ENCODE results near the gene CDK9. TPM values are rescaled to one million over a fixed set of nuclear protein-coding genes. Genes with fewer than 3 reads are reported as not detected.
A peak's percentile ranks its signal among the peaks of the same experiment; 100 is the strongest.
"Not testable (repeated sequence)": the region's sequence is repeated elsewhere in the genome, so short reads cannot be mapped to it uniquely, and the experiment has no call there.

CDK9 gene
- total RNA-seq, 1 donor: 51.5 TPM

GRCh38 chr9:127835991-127836516 lies 50.2 kb downstream of the CDK9 start:
- peak; percentile 63 for DNase-seq (ENCODE audit: low read depth)
- no peak for TF ChIP-seq CTCF (IDR thresholded peaks at IDR 0.05; ENCODE audit: insufficient read depth, low read length)

GRCh38 chr9:127836561-127836960 lies 50.7 kb downstream of the CDK9 start:
- H3K4me3 ChIP-seq (ENCODE audit: low read depth, low read length); DNase-seq (ENCODE audit: low read depth): not testable (repeated sequence)

More at GRCh38 chr9:127835991-127836516, 50.2 kb downstream of the CDK9 start:
- H3K4me3 ChIP-seq (ENCODE audit: low read depth, low read length): no peak overlapping the region

GRCh38 chr9:127837346-127837745 lies 51.5 kb downstream of the CDK9 start:
- no peak for DNase-seq (ENCODE audit: low read depth)
- no peak for TF ChIP-seq CTCF (IDR thresholded peaks at IDR 0.05; ENCODE audit: insufficient read depth, low read length)

GRCh38 chr9:127838375-127839078 lies 52.7 kb downstream of the CDK9 start:
- H3K4me3 ChIP-seq (ENCODE audit: low read depth, low read length): peak overlapping the region; percentile 38
- TF ChIP-seq CTCF (IDR thresholded peaks at IDR 0.05; ENCODE audit: insufficient read depth, low read length): no peak
- DNase-seq (ENCODE audit: low read depth): peak; percentile 95

More at GRCh38 chr9:127837346-127837745, 51.5 kb downstream of the CDK9 start:
- no peak overlapping the region for H3K4me3 ChIP-seq (ENCODE audit: low read depth, low read length)

Small RNA genes within 50 kb of the gene (small RNA-seq; reads per million reads assigned to genes)
- not detected for gene RF00019

Other genes starting within 250 kb of the CDK9 start
- gene STXBP1, start 173.8 kb upstream of the CDK9 start, total RNA-seq (ENCODE audit: low replicate concordance): 25.5 and 40.6 TPM in 2 replicates
- gene CFAP157, start 79.0 kb upstream of the CDK9 start, total RNA-seq (ENCODE audit: low replicate concordance): 0.09 TPM in 1 of 2 replicates, not detected in the other
- gene PTRH1, start 70.4 kb upstream of the CDK9 start, total RNA-seq (ENCODE audit: low replicate concordance): 13.2 and 17.2 TPM in 2 replicates
- not detected in 2 replicates for gene TTC16, start 70.0 kb upstream of the CDK9 start, total RNA-seq (ENCODE audit: low replicate concordance)
- gene TOR2A, start 50.7 kb upstream of the CDK9 start, total RNA-seq (ENCODE audit: low replicate concordance): 1.2 and 4.8 TPM in 2 replicates
- 0.18 and 6.0 TPM in 2 replicates for gene SH2D3C, start 7.4 kb upstream of the CDK9 start, total RNA-seq (ENCODE audit: low replicate concordance)
- 33.9 and 61.5 TPM in 2 replicates for gene FPGS, start 16.8 kb downstream of the CDK9 start, total RNA-seq (ENCODE audit: low replicate concordance)
- 15.8 and 62.0 TPM in 2 replicates for gene ENG, start 68.6 kb downstream of the CDK9 start, total RNA-seq (ENCODE audit: low replicate concordance)
- gene AK1, start 91.6 kb downstream of the CDK9 start, total RNA-seq (ENCODE audit: low replicate concordance): 75.6 and 121 TPM in 2 replicates
- 26.5 and 85.0 TPM in 2 replicates for gene ST6GALNAC6, start 113.6 kb downstream of the CDK9 start, total RNA-seq (ENCODE audit: low replicate concordance)
- 24.4 and 37.1 TPM in 2 replicates for gene ST6GALNAC4, start 131.0 kb downstream of the CDK9 start, total RNA-seq (ENCODE audit: low replicate concordance)
- gene PIP5KL1, start 144.7 kb downstream of the CDK9 start, total RNA-seq (ENCODE audit: low replicate concordance): 1.6 and 2.6 TPM in 2 replicates
- gene DPM2, start 151.8 kb downstream of the CDK9 start, total RNA-seq (ENCODE audit: low replicate concordance): 7.0 and 19.9 TPM in 2 replicates
- gene EEIG1, start 195.0 kb downstream of the CDK9 start, total RNA-seq (ENCODE audit: low replicate concordance): 32.4 and 50.3 TPM in 2 replicates

Measured in fibroblast of the aortic adventitia (primary cell).